CD4-positive, alpha-beta T cell treated with Interleukin-15 for 1 hour (primary cell): ENCODE measurements around the gene ASIC3.

Experiments used
- DNase-seq: peaks from one replicate; pipeline ENCODE4 v3.0.0-alpha.2; 2020

The ASIC3 gene

GRCh38 chr7:151088856-151089699, 40.7 kb downstream of the ASIC3 start:
- peak; percentile 83 for DNase-seq

DNA sequence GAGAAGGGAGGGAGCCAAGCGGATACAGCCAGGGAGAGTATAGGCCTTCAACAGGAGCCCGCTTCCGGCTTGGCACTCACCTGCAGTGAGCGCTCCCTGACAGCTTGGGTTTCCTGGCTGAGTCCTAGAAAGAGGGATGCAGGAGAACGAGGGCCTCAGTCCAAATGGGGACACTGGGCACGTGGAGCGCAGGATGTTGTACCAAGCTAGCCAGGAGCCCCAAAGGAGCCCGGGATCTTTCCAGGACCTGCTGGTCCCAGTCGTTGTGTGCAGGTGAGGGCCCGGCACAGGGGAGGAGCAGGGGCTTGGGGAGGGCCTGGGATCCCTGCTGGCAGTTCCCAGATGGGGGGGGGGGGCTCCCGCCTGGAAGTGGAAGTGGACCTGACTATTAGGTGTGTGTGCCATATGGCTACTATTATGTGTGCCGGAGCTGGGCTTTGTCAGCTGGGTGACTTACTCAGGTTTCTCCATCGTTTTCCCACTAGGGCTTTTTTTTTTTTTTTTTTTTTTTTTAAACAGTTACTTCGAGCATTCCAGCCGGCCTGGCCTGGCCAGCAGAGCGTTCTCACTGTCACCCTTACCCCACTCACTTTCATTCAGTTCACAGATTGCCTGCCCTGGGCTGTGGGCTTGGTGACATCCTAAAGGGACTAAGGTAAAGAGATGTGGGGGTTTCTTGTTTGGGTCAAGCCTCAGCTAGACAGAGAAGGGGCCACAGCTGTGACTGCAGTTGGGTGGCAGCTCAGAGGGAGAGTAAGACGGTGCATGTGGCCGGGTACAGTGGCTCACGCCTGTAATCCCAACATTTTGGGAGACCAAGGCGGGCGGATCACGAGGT, 41.8 kb downstream of the ASIC3 start:
- no peak for DNase-seq

- no peak for DNase-seq
Measured at GRCh38 chr7:151091003-151091402, 42.7 kb downstream of the ASIC3 start.

DNA sequence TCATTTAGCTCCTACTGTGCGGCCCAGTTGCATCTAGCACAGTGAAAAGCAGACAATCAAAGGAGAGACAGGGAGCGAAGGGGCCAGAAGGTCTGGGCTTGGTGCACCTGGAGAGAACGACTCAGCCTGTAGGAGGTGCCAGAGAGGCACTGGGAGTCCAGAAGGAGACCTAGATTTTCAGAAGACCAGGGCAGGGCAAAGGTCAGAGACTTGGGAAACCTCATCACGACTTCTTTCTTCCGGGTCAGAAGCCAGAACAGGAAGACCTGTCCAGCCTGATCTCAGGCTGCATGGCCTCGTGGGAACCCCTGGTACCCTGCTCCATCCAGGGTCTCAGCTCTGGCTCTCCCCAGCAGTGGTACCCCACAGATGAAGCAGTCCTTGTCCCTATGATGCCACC, 43.1 kb downstream of the ASIC3 start:
- no peak for DNase-seq

GRCh38 chr7:151091988-151092387, 43.7 kb downstream of the ASIC3 start:
- DNase-seq = no peak

GRCh38 chr7:151093748-151094147, 45.4 kb downstream of the ASIC3 start:
- no peak for DNase-seq

GRCh38 chr7:151094675-151095074, 46.3 kb downstream of the ASIC3 start:
- no peak for DNase-seq

DNA sequence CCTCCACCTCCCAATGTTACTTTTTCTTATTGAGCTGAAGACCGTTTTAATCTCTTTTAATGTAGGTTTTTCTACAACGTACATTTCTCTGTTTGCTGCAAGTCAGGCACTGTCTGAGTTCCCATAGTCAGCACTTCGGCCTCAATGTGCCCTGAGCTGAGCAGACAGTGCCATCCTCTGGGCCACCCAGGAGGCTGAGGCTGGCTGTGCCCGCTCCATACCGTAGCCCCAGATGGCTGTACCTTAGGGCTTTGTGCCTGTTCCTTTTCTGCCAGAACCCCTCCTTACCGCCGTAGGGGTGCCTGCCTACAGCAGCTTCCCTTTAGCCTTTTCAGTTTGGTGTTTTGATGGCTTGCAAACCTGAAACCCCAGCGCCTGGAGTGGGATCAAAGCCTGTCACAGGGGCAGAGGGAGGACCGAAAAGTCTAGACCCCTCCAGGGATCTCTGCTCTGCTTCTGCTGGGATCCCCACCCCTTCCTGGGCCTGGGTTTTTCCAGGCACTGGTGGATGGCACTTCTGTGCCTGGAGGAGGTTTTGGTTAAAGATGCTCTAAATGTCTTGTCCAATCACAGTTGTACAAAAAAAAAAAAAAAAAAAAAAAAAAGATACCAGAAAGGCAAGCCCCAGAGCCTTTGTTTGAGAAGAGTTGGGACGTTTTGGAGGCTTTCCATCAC, 46.9 kb downstream of the ASIC3 start:
- DNase-seq = no peak

GRCh38 chr7:151095828-151096475, 47.6 kb downstream of the ASIC3 start:
- DNase-seq = no peak

- no peak for DNase-seq
Measured at GRCh38 chr7:151099486-151100211, 51.3 kb downstream of the ASIC3 start.

GRCh38 chr7:151100921-151101320, 52.6 kb downstream of the ASIC3 start:
- no peak for DNase-seq

- DNase-seq = no peak
Measured at GRCh38 chr7:151101621-151102396, 53.5 kb downstream of the ASIC3 start.
